K562 (cell line): ENCODE data around the gene HECA. TPM values are rescaled to one million over a fixed set of nuclear protein-coding genes. Genes with fewer than 3 reads are reported as not detected.

ENCODE experiments used
- CAMTA2 ChIP-seq: fragments of 250-450 bp; sonication (Bioruptor Pico); conservative IDR thresholded peaks from 2 replicates; pipeline ENCODE4 v1.5.1; 2022
- CEBPG ChIP-seq, 3 experiments: fragments of 200-800 bp in 1 of 3; sonication (Bioruptor generic) in 1 of 3; sonication (generic) in 1 of 3; formaldehyde crosslinking in 1 of 3; IDR thresholded peaks in 2 of 3; conservative IDR thresholded peaks in 1 of 3; 2 replicates each; pipeline versions ENCODE4 v1.6.1 to v1.8.0; 2016 to 2022; ENCODE audit warnings: missing compliant biosample characterization in 2 of 3, missing genetic modification characterization in 2 of 3, mild to moderate bottlenecking in 1 of 3, missing genetic modification reagents in 1 of 3
- CTBP1 ChIP-seq: fragments of 450-650 bp; IDR thresholded peaks from 2 replicates; pipeline ENCODE4 v1.6.1; 2016; ENCODE audit warnings: borderline replicate concordance
- E4F1 ChIP-seq: fragments of 250-450 bp; sonication (Bioruptor Pico); IDR thresholded peaks from 2 replicates; pipeline ENCODE4 v1.5.0; 2021; ENCODE audit warnings: mild to moderate bottlenecking, borderline replicate concordance
- ERF ChIP-seq: fragments of 450-650 bp; formaldehyde crosslinking; IDR thresholded peaks from 2 replicates; pipeline ENCODE4 v1.4.0; 2020; ENCODE audit warnings: mild to moderate bottlenecking, mixed read lengths
- HMG20B ChIP-seq: fragments of 250-450 bp; sonication (Bioruptor Pico); IDR thresholded peaks from 2 replicates; pipeline ENCODE4 v1.5.0; 2021; ENCODE audit warnings: mild to moderate bottlenecking
- KLF1 ChIP-seq: fragments of 450-650 bp; IDR thresholded peaks from 2 replicates; pipeline ENCODE4 v1.6.1; 2016; ENCODE audit warnings: missing genetic modification characterization, missing compliant biosample characterization
- KLF6 ChIP-seq: fragments of 250-450 bp; sonication (Bioruptor Pico); IDR thresholded peaks from 2 replicates; pipeline ENCODE4 v1.4.0; 2020; ENCODE audit warnings: mild to moderate bottlenecking, moderate library complexity, borderline replicate concordance
- MTA2 ChIP-seq: fragments of 450-650 bp; IDR thresholded peaks from 2 replicates; pipeline ENCODE4 v1.6.1; 2016; ENCODE audit warnings: low read depth
- NEUROD1 ChIP-seq: fragments of 150-350 bp; IDR thresholded peaks from 2 replicates; pipeline ENCODE4 v1.6.1; 2014; ENCODE audit warnings: borderline replicate concordance, low read length, low read depth; ENCODE audit not compliant: partially characterized antibody
- NONO ChIP-seq, 2 experiments: fragments of 200-400 bp in 1 of 2; fragments of 450-650 bp in 1 of 2; formaldehyde crosslinking in 1 of 2; IDR thresholded peaks; 2 replicates each; pipeline ENCODE4 v1.6.1; 2017; ENCODE audit warnings: low read depth in 2 of 2, mild to moderate bottlenecking in 2 of 2, moderate library complexity in 2 of 2, low read length in 1 of 2
- SAP30 ChIP-seq: fragments of 200-600 bp; sonication (generic); IDR thresholded peaks from 2 replicates; pipeline ENCODE4 v1.6.1; 2012; ENCODE audit warnings: borderline replicate concordance, low read depth, mild to moderate bottlenecking, moderate library complexity, low read length, control low read depth, inconsistent platforms; ENCODE audit not compliant: insufficient read depth, poor library complexity, severe bottlenecking
- YBX1 ChIP-seq: fragments of 450-650 bp; IDR thresholded peaks from 2 replicates; pipeline ENCODE4 v1.7.1; 2016; ENCODE audit warnings: mild to moderate bottlenecking
- polyA plus RNA-seq, 8 experiments: library from polyadenylated mRNA; depleted of rRNA in 4 of 8; stranded (reverse) in 5 of 8; unstranded in 3 of 8; fragments of >200 nt; fragmentation: Nextera tagmentation in 2 of 8; fragmentation: Illumina TruSeq in 1 of 8; extraction: Ambion mirVana in 2 of 8; extraction: Trizol in 1 of 8; gene quantifications; 2 replicates each; pipeline versions ENCODE4 v1.2.1 to v1.2.3, GENCODE V29; 2011 to 2014; ENCODE audit warnings: inconsistent platforms in 1 of 8, missing spikeins in 1 of 8
- total RNA-seq, 7 experiments: library from RNA; depleted of rRNA in 6 of 7; stranded (reverse); fragments of >200 nt in 6 of 7; fragmentation: Illumina TruSeq in 2 of 7; extraction: Trizol in 2 of 7; gene quantifications; 2 replicates each; pipeline versions ENCODE4 v1.2.1 to v1.2.3, GENCODE V29; 2011 to 2021; ENCODE audit warnings: low replicate concordance in 1 of 7
- TF ChIP-seq, protein P1 (sequence below): fragments of 450-650 bp; IDR thresholded peaks from 2 replicates; pipeline ENCODE4 v1.7.1; 2018; ENCODE audit warnings: mild to moderate bottlenecking, low read depth; ENCODE audit not compliant: partially characterized antibody
- TF ChIP-seq, protein P2 (sequence below), 2 experiments: fragments of 200-800 bp in 1 of 2; sonication (Bioruptor generic) in 1 of 2; sonication (generic) in 1 of 2; formaldehyde crosslinking in 1 of 2; IDR thresholded peaks in 1 of 2; conservative IDR thresholded peaks in 1 of 2; 2 replicates each; pipeline versions ENCODE4 v1.5.0 to v1.6.1; 2016 to 2020; ENCODE audit warnings: missing compliant biosample characterization in 1 of 2, missing genetic modification characterization in 1 of 2, missing genetic modification reagents in 1 of 2
- TF ChIP-seq, protein P3 (sequence below): fragments of 450-650 bp; IDR thresholded peaks from 2 replicates; pipeline ENCODE4 v1.6.1; 2014; ENCODE audit warnings: low read depth, mild to moderate bottlenecking, moderate library complexity, borderline replicate concordance

Gene HECA
- total and polyA plus RNA-seq, 9 of the 15 experiments (the other 6 are each of a cell fraction or from before 2014, with no cell fraction given): 0.31 to 2.3 (median 1.1) TPM

- TF ChIP-seq CEBPG (CRISPR knock-in tag; IDR thresholded peaks at IDR 0.05): peak; percentile 62
- no peak for TF ChIP-seq CEBPG (tag; conservative IDR thresholded peaks at IDR 0.05 in 1 of 2, IDR thresholded peaks at IDR 0.05 in 1 of 2)
- peak; percentile 80 for TF ChIP-seq SAP30
- TF ChIP-seq CAMTA2 (CRISPR knock-in tag): no peak
- TF ChIP-seq, protein P1, sequence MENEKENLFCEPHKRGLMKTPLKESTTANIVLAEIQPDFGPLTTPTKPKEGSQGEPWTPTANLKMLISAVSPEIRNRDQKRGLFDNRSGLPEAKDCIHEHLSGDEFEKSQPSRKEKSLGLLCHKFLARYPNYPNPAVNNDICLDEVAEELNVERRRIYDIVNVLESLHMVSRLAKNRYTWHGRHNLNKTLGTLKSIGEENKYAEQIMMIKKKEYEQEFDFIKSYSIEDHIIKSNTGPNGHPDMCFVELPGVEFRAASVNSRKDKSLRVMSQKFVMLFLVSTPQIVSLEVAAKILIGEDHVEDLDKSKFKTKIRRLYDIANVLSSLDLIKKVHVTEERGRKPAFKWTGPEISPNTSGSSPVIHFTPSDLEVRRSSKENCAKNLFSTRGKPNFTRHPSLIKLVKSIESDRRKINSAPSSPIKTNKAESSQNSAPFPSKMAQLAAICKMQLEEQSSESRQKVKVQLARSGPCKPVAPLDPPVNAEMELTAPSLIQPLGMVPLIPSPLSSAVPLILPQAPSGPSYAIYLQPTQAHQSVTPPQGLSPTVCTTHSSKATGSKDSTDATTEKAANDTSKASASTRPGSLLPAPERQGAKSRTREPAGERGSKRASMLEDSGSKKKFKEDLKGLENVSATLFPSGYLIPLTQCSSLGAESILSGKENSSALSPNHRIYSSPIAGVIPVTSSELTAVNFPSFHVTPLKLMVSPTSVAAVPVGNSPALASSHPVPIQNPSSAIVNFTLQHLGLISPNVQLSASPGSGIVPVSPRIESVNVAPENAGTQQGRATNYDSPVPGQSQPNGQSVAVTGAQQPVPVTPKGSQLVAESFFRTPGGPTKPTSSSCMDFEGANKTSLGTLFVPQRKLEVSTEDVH: peak; percentile 85
- TF ChIP-seq MTA2: no peak
- TF ChIP-seq, protein P2, sequence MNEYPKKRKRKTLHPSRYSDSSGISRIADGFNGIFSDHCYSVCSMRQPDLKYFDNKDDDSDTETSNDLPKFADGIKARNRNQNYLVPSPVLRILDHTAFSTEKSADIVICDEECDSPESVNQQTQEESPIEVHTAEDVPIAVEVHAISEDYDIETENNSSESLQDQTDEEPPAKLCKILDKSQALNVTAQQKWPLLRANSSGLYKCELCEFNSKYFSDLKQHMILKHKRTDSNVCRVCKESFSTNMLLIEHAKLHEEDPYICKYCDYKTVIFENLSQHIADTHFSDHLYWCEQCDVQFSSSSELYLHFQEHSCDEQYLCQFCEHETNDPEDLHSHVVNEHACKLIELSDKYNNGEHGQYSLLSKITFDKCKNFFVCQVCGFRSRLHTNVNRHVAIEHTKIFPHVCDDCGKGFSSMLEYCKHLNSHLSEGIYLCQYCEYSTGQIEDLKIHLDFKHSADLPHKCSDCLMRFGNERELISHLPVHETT (CRISPR knock-in tag; conservative IDR thresholded peaks at IDR 0.05 in 1 of 2, IDR thresholded peaks at IDR 0.05 in 1 of 2): peak; percentile 52 to 68; a peak in 2 of 4 replicates
- peak; percentile 95 for TF ChIP-seq KLF1 (tag)
- peak; percentile 79; the same call in 1 of the 2 replicates for TF ChIP-seq ERF (CRISPR knock-in tag)
- no peak for TF ChIP-seq E4F1 (CRISPR knock-in tag)
- TF ChIP-seq CTBP1: peak; percentile 91
- no peak for TF ChIP-seq YBX1
- peak; percentile 36 for TF ChIP-seq NEUROD1
- TF ChIP-seq KLF6: 0 out of 2 replicates have a peak, but pooled peaks have one; percentile 16
- TF ChIP-seq NONO (IDR thresholded peaks at IDR 0.05; ENCODE audit: low read depth in 2 of 2, low read length in 1 of 2): peak in 1 of 2 experiments; percentile 89; a peak in 2 of 4 replicates
- TF ChIP-seq HMG20B (CRISPR knock-in tag): no peak
- TF ChIP-seq, protein P3, sequence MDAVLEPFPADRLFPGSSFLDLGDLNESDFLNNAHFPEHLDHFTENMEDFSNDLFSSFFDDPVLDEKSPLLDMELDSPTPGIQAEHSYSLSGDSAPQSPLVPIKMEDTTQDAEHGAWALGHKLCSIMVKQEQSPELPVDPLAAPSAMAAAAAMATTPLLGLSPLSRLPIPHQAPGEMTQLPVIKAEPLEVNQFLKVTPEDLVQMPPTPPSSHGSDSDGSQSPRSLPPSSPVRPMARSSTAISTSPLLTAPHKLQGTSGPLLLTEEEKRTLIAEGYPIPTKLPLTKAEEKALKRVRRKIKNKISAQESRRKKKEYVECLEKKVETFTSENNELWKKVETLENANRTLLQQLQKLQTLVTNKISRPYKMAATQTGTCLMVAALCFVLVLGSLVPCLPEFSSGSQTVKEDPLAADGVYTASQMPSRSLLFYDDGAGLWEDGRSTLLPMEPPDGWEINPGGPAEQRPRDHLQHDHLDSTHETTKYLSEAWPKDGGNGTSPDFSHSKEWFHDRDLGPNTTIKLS: peak; percentile 21; the same call in 1 of the 2 replicates
Measured at GRCh38 chr6:139134817-139135577, at the start of gene HECA (continued).
